ENCODE results near the gene C14orf132.

The C14orf132 gene

DNA sequence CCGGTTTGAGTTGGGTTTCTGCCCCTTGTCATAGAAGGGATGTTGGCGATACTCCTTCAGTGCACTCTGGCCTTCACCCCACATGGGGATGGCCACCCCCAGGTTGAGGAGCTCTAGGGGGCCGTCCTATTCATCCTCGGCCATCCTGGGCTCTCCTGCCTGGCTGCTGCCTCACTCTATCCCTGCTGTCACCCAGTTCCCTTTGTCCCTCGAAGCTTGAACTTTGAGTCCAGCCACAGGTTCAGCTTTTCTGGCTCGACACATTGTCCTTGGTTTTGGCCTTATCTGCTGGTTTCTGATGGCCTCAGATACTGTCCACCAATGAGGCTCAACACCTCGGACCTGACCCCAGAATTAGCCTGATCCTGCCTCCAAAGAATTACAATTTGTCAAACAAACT, 58.6 kb downstream of the C14orf132 start:
- no peaks in the 10 kb centered on the region for H3K79me2 ChIP-seq (ENCODE audit: insufficient read depth, low read length)
- H2AFZ ChIP-seq (ENCODE audit: low read length) = no peak overlapping the region
- H3K27me3 ChIP-seq (ENCODE audit: insufficient read depth, low read length) = no peaks in the 10 kb centered on the region; the same call in 1 of the 2 replicates
- H4K20me1 ChIP-seq (ENCODE audit: insufficient read depth, low read length) = no peaks in the 10 kb centered on the region
- no peaks in the 10 kb centered on the region for H3K9me2 ChIP-seq (ENCODE audit: low read depth, low read length)
- TF ChIP-seq, protein P1, sequence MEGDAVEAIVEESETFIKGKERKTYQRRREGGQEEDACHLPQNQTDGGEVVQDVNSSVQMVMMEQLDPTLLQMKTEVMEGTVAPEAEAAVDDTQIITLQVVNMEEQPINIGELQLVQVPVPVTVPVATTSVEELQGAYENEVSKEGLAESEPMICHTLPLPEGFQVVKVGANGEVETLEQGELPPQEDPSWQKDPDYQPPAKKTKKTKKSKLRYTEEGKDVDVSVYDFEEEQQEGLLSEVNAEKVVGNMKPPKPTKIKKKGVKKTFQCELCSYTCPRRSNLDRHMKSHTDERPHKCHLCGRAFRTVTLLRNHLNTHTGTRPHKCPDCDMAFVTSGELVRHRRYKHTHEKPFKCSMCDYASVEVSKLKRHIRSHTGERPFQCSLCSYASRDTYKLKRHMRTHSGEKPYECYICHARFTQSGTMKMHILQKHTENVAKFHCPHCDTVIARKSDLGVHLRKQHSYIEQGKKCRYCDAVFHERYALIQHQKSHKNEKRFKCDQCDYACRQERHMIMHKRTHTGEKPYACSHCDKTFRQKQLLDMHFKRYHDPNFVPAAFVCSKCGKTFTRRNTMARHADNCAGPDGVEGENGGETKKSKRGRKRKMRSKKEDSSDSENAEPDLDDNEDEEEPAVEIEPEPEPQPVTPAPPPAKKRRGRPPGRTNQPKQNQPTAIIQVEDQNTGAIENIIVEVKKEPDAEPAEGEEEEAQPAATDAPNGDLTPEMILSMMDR (IDR thresholded peaks at IDR 0.05; ENCODE audit: low read length) = no peak
- no peak for TF ChIP-seq EZH2 (IDR thresholded peaks at IDR 0.05; ENCODE audit: borderline replicate concordance, low read length)
- H3K4me2 ChIP-seq (ENCODE audit: low read length) = no peak overlapping the region
- H3K4me1 ChIP-seq (ENCODE audit: insufficient read depth, low read length, severe bottlenecking) = peaks cover 4% of the 10 kb centered on the region
- H3F3A ChIP-seq (ENCODE audit: insufficient read depth, low read length) = no peaks in the 10 kb centered on the region
- H3K9me3 ChIP-seq (ENCODE audit: low read length) = no peaks in the 10 kb centered on the region
- no peak overlapping the region for H3K9ac ChIP-seq (ENCODE audit: low read length)
- no peaks in the 10 kb centered on the region for H3K36me3 ChIP-seq (ENCODE audit: insufficient read depth, low read length)
- H3K27ac ChIP-seq (ENCODE audit: low read depth, low read length, poor library complexity, severe bottlenecking) = no peak overlapping the region
- H3K4me3 ChIP-seq (ENCODE audit: low read depth, low read length, poor library complexity, severe bottlenecking) = no peak overlapping the region

DNA sequence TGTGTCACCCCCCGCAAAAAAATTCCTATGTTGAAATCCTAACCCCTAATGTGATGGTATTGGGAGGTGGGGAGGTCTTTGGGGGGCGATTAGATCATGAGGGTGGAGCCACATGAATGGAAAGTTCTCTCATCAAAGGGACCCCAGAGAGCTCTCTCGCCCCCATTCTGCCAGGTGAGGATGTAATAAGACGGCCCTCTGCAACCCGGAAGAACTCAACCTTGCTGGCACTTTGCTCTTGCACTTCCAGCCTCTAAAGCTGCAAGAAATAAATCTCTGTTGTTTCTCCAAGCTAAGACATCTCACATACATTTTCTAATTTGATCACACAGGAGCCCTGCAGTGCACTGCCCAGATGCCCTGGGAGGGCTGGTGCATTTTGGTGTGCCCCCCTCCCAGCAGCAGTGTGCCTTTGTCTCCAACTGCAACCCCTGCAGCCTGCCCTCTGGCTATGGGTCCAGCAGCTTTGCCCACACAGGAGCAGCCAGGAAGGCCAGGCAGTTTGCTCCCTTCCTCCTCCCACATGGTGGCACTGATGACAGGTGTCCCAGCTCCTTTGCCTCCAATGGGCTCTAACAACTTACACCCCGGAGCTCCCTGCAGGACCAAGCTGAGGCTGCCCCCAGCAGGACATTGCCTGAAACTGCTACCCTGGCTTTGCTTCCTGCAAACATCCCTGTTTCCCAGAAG, 59.3 kb downstream of the C14orf132 start:
- Histone ChIP-seq H4K20me1 (ENCODE audit: insufficient read depth, low read length) (no peaks in the 10 kb centered on the region), H3K79me2 (ENCODE audit: insufficient read depth, low read length) (no peaks in the 10 kb centered on the region), H3K4me2 (ENCODE audit: low read length) (no peak overlapping the region; the same call in 1 of the 2 replicates), H3K4me1 (ENCODE audit: insufficient read depth, low read length, severe bottlenecking) (peaks cover 4% of the 10 kb centered on the region), H2AFZ (ENCODE audit: low read length) (no peak overlapping the region), H3K27me3 (ENCODE audit: insufficient read depth, low read length) (no peaks in the 10 kb centered on the region; the same call in 1 of the 2 replicates), H3K36me3 (ENCODE audit: insufficient read depth, low read length) (no peaks in the 10 kb centered on the region), H3K27ac (ENCODE audit: low read depth, low read length, poor library complexity, severe bottlenecking) (no peak overlapping the region), H3K4me3 (ENCODE audit: low read depth, low read length, poor library complexity, severe bottlenecking) (peak overlapping the region; percentile 20), H3K9ac (ENCODE audit: low read length) (no peak overlapping the region), H3K9me2 (ENCODE audit: low read depth, low read length) (no peaks in the 10 kb centered on the region), H3F3A (ENCODE audit: insufficient read depth, low read length) (no peaks in the 10 kb centered on the region), H3K9me3 (ENCODE audit: low read length) (no peaks in the 10 kb centered on the region)
- no peak for TF ChIP-seq EZH2 (IDR thresholded peaks at IDR 0.05; ENCODE audit: borderline replicate concordance, low read length)
- TF ChIP-seq, protein P1 (IDR thresholded peaks at IDR 0.05; ENCODE audit: low read length) = peak; percentile 73

DNA sequence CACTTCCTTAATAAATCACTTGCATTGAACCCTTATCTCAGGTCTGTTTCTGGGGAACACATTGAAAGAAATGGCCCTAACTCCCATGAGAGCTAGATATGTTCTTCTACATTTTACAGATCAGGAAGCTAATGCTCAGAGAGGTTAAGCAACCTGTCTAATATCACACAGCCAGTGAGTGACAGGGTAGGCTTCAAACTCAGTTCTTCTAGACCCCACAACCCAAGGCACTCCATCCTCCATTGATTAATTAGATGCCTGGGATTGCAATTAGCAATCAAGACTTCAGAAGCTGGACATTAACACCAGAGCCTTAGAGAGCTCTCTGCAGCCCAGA, 59.8 kb downstream of the C14orf132 start:
- no peak overlapping the region for H3K27ac ChIP-seq (ENCODE audit: low read depth, low read length, poor library complexity, severe bottlenecking)
- no peak overlapping the region for H3K4me3 ChIP-seq (ENCODE audit: low read depth, low read length, poor library complexity, severe bottlenecking)
- H4K20me1 ChIP-seq (ENCODE audit: insufficient read depth, low read length) = no peaks in the 10 kb centered on the region
- H3K9me2 ChIP-seq (ENCODE audit: low read depth, low read length) = no peaks in the 10 kb centered on the region
- H2AFZ ChIP-seq (ENCODE audit: low read length) = no peak overlapping the region
- H3K4me2 ChIP-seq (ENCODE audit: low read length) = no peak overlapping the region; the same call in 1 of the 2 replicates
- no peak for TF ChIP-seq EZH2 (IDR thresholded peaks at IDR 0.05; ENCODE audit: borderline replicate concordance, low read length)
- TF ChIP-seq, protein P1 (IDR thresholded peaks at IDR 0.05; ENCODE audit: low read length) = no peak
- no peaks in the 10 kb centered on the region for H3F3A ChIP-seq (ENCODE audit: insufficient read depth, low read length)
- no peaks in the 10 kb centered on the region for H3K9me3 ChIP-seq (ENCODE audit: low read length)
- H3K4me1 ChIP-seq (ENCODE audit: insufficient read depth, low read length, severe bottlenecking) = peaks cover 4% of the 10 kb centered on the region
- H3K79me2 ChIP-seq (ENCODE audit: insufficient read depth, low read length) = no peaks in the 10 kb centered on the region
- no peak overlapping the region for H3K9ac ChIP-seq (ENCODE audit: low read length)
- H3K27me3 ChIP-seq (ENCODE audit: insufficient read depth, low read length) = no peaks in the 10 kb centered on the region; the same call in 1 of the 2 replicates
- H3K36me3 ChIP-seq (ENCODE audit: insufficient read depth, low read length) = no peaks in the 10 kb centered on the region
